Uterus (tissue), 4 donors: Measurements from ENCODE around the gene KDF1. TPM values are rescaled to one million over a fixed set of nuclear protein-coding genes. Genes with fewer than 3 reads are reported as not detected.

Source experiments
- DNase-seq, 2 donors: peaks; one replicate each; pipeline ENCODE4 v3.0.0-alpha.2; 2019 to 2020
- H3K27ac ChIP-seq, 2 donors: fragments of 200-600 bp; sonication (generic); 1 replicate in 1 of 2; 2 replicates in 1 of 2; pipeline ENCODE4 v1.5.1; 2016 to 2018
- H3K27me3 ChIP-seq, 2 donors: fragments of 200-600 bp; sonication (generic); one replicate each; pipeline ENCODE4 v1.5.1; 2018 to 2019; ENCODE audit warnings: control low read depth in 1 of 2
- H3K36me3 ChIP-seq, 2 donors: fragments of 200-600 bp; sonication (generic); one replicate each; pipeline ENCODE4 v1.5.1; 2019; ENCODE audit warnings: control low read depth in 1 of 2
- H3K4me1 ChIP-seq, 2 donors: fragments of 200-600 bp; sonication (generic); one replicate each; pipeline ENCODE4 v1.5.1; 2018 to 2019; ENCODE audit warnings: control low read depth in 1 of 2
- H3K4me3 ChIP-seq, 2 donors: fragments of 200-600 bp; sonication (generic); 1 replicate in 1 of 2; 2 replicates in 1 of 2; pipeline ENCODE4 v1.5.1; 2018 to 2019; ENCODE audit warnings: mild to moderate bottlenecking in 1 of 2
- H3K9me3 ChIP-seq, 2 donors: fragments of 200-600 bp; sonication (generic); one replicate each; pipeline ENCODE4 v1.5.1; 2019; ENCODE audit warnings: control low read depth in 1 of 2
- POLR2A ChIP-seq, 2 donors: fragments of 450-650 bp; IDR thresholded peaks; one replicate each; pipeline ENCODE4 v1.6.1; 2016; ENCODE audit warnings: antibody characterized with exemption in 2 of 2, mild to moderate bottlenecking in 1 of 2, moderate library complexity in 1 of 2
- intact Hi-C: fragments of 100-400 bp; cut with DNase I; formaldehyde crosslinking; loops from one replicate; pipeline ENCODE4 v1.15.1; 2023; ENCODE audit warnings: low total_unique reads
- total RNA-seq, 4 donors: library from RNA; depleted of rRNA in 3 of 4; stranded (reverse); fragments of >200 nt in 3 of 4; gene quantifications; one replicate each; pipeline versions ENCODE4 v1.1.0 to v1.2.4, GENCODE V29; 2014 to 2023
- TF ChIP-seq, protein P1 (sequence below), 4 experiments: fragments of 200-600 bp in 2 of 4; fragments of 450-650 bp in 2 of 4; sonication (generic) in 2 of 4; IDR thresholded peaks; one replicate each; pipeline ENCODE4 v1.5.1; 2016 to 2019; ENCODE audit warnings: antibody characterized with exemption in 4 of 4, mild to moderate bottlenecking in 2 of 4, moderate library complexity in 1 of 4
- donor health status: DM: yes; HTN: yes; CAD: no.

KDF1 gene
- total RNA-seq, 4 donors from 2014 or later: 1.9 TPM; not detected in 3

GRCh38 chr1:26900815-26901511 lies 59.3 kb downstream of the KDF1 start:
- H3K4me1 ChIP-seq: no peaks in the 10 kb centered on the region
- intact Hi-C loops: no loop called here
- no peaks in the 10 kb centered on the region for H3K9me3 ChIP-seq
- peak overlapping the region; percentile 77 for H3K4me3 ChIP-seq
- peak overlapping the region; percentile 80 to 89 for H3K27ac ChIP-seq
- no peaks in the 10 kb centered on the region for H3K27me3 ChIP-seq
- H3K36me3 ChIP-seq: no peaks in the 10 kb centered on the region
- TF ChIP-seq, protein P1, sequence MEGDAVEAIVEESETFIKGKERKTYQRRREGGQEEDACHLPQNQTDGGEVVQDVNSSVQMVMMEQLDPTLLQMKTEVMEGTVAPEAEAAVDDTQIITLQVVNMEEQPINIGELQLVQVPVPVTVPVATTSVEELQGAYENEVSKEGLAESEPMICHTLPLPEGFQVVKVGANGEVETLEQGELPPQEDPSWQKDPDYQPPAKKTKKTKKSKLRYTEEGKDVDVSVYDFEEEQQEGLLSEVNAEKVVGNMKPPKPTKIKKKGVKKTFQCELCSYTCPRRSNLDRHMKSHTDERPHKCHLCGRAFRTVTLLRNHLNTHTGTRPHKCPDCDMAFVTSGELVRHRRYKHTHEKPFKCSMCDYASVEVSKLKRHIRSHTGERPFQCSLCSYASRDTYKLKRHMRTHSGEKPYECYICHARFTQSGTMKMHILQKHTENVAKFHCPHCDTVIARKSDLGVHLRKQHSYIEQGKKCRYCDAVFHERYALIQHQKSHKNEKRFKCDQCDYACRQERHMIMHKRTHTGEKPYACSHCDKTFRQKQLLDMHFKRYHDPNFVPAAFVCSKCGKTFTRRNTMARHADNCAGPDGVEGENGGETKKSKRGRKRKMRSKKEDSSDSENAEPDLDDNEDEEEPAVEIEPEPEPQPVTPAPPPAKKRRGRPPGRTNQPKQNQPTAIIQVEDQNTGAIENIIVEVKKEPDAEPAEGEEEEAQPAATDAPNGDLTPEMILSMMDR (IDR thresholded peaks at IDR 0.05): no peak
- TF ChIP-seq POLR2A (IDR thresholded peaks at IDR 0.05): no peak
- no peak for DNase-seq

GRCh38 chr1:26900001-26900814 lies 60.1 kb downstream of the KDF1 start, which contains the start of gene GPATCH3:
Gene GPATCH3 (minus strand): TSS chr1:26900467. CDS start chr1:26900442, 25 bp downstream.
- Histone ChIP-seq H3K9me3 (no peaks in the 10 kb centered on the region), H3K4me1 (no peaks in the 10 kb centered on the region), H3K27me3 (no peaks in the 10 kb centered on the region), H3K36me3 (no peaks in the 10 kb centered on the region), H3K4me3 (peak within 1 kb of the TSS; percentile 77), H3K27ac (peak within 1 kb of the TSS; percentile 80 to 89)
- peak in 1 of 2 donors; percentile 43 for TF ChIP-seq POLR2A (IDR thresholded peaks at IDR 0.05)
- TF ChIP-seq, protein P1 (IDR thresholded peaks at IDR 0.05): no peak
- peak; percentile 93 to 94 for DNase-seq
- intact Hi-C loops: no loop called here

Other genes starting within 250 kb of the KDF1 start
- 10 to 100 TPM in 2 of 4 donors, 1 to 10 TPM in 2; 9.5 to 20.3 (median 12.4) TPM for gene PIGV, start 172.5 kb downstream of the KDF1 start, total RNA-seq
- gene ZDHHC18, start 133.8 kb downstream of the KDF1 start, total RNA-seq: 10 to 100 TPM in 2 of 4 donors, 1 to 10 TPM in 2; 1.2 to 19.8 (median 8.0) TPM
- gene SFN, start 97.3 kb downstream of the KDF1 start, total RNA-seq: under 1 TPM in 2 of 4 donors, not detected in 2; 0.55 to 0.83 TPM
- 10 to 100 TPM in 3 of 4 donors, 1 to 10 TPM in 1; 3.5 to 21.7 (median 11.4) TPM for gene GPN2, start 70.2 kb downstream of the KDF1 start, total RNA-seq
- 10 to 100 TPM in 2 of 4 donors, 1 to 10 TPM in 2; 1.3 to 15.9 (median 7.0) TPM for gene GPATCH3, start 60.0 kb downstream of the KDF1 start, total RNA-seq
- not detected for gene NR0B2, start 46.5 kb downstream of the KDF1 start, total RNA-seq
- 100 to 1,000 TPM in 1 of 4 donors, 10 to 100 TPM in 3; 20.6 to 133 (median 41.0) TPM for gene NUDC, start 38.7 kb downstream of the KDF1 start, total RNA-seq
- gene TRNP1, start 33.2 kb upstream of the KDF1 start, total RNA-seq: 10 to 100 TPM in 2 of 4 donors, 1 to 10 TPM in 2; 1.5 to 11.9 (median 7.2) TPM
- gene TENT5B, start 52.4 kb upstream of the KDF1 start, total RNA-seq: 10 to 100 TPM in 2 of 4 donors, 1 to 10 TPM in 2; 3.2 to 30.0 (median 11.9) TPM
- 10 to 100 TPM in 2 of 4 donors, 1 to 10 TPM in 2; 3.1 to 33.6 (median 18.4) TPM for gene SLC9A1, start 194.7 kb upstream of the KDF1 start, total RNA-seq